ENCODE data around the gene TRIM14.

The TRIM14 gene

GRCh38 chr9:98064623-98065392, 54.2 kb downstream of the TRIM14 start:
- POLR2A ChIA-PET, result no interaction called here
- CTCF ChIA-PET, result interaction anchor here (0.6 to 2.0 kb wide), 3 partner anchors 9 to 711 kb away, joined by 4 to 9 read pairs (median 4); no protein-coding TSS in a partner anchor
- Histone ChIP-seq H3K9me3 (ENCODE audit: control insufficient read depth, insufficient read depth, low read depth, low read length) (no peaks in the 10 kb centered on the region), H3K4me3 (ENCODE audit: low read depth, low read length) (no peak overlapping the region), H3K4me1 (ENCODE audit: control insufficient read depth, insufficient read depth, low read length) (no peaks in the 10 kb centered on the region), H3K27ac (ENCODE audit: extremely low read depth, low read depth, low read length) (no peak overlapping the region), H3K36me3 (ENCODE audit: control insufficient read depth in 2 of 2, insufficient read depth in 1 of 2, low read length in 2 of 2) (peaks cover 3 to 67% of the 10 kb centered on the region in 2 experiments)
- peak; percentile 14; the same call in 1 of the 2 replicates for TF ChIP-seq ZIC2 (tag by site-specific recombination; IDR thresholded peaks at IDR 0.05)
- TF ChIP-seq ZNF692 (tag by site-specific recombination; IDR thresholded peaks at IDR 0.05), result no peak

GRCh38 chr9:98062161-98062560, 56.9 kb downstream of the TRIM14 start:
- peaks cover 3 to 53% of the 10 kb centered on the region in 2 experiments for H3K36me3 ChIP-seq (ENCODE audit: control insufficient read depth in 2 of 2, insufficient read depth in 1 of 2, low read length in 2 of 2)
- no peaks in the 10 kb centered on the region for H3K9me3 ChIP-seq (ENCODE audit: control insufficient read depth, insufficient read depth, low read depth, low read length)
- POLR2A ChIA-PET, result interaction anchor here (0.6 kb wide), 1 partner anchor 1617 kb away, joined by 3 read pairs; no protein-coding TSS in a partner anchor

GRCh38 chr9:98057138-98057799, 61.8 kb downstream of the TRIM14 start:
- Histone ChIP-seq H3K36me3 (ENCODE audit: control insufficient read depth in 2 of 2, insufficient read depth in 1 of 2, low read length in 2 of 2) (peaks cover 0 to 13% of the 10 kb centered on the region in 2 experiments), H3K4me3 (ENCODE audit: low read depth, low read length) (peak overlapping the region; percentile 83), H3K27ac (ENCODE audit: extremely low read depth, low read depth, low read length) (peak overlapping the region; percentile 20; the same call in 1 of the 2 replicates), H3K4me1 (ENCODE audit: control insufficient read depth, insufficient read depth, low read length) (no peaks in the 10 kb centered on the region), H3K9me3 (ENCODE audit: control insufficient read depth, insufficient read depth, low read depth, low read length) (no peaks in the 10 kb centered on the region)
- TF ChIP-seq ZBTB20 (tag by site-specific recombination; IDR thresholded peaks at IDR 0.05) (peak; percentile 63; the same call in 1 of the 2 replicates), ZNF623 (tag by site-specific recombination; IDR thresholded peaks at IDR 0.05) (no peak), ZNF335 (tag by site-specific recombination; conservative IDR thresholded peaks at IDR 0.05) (peak; percentile 88), ZNF19 (tag by site-specific recombination; IDR thresholded peaks at IDR 0.05; ENCODE audit: low read depth) (no peak), ZNF280C (tag by site-specific recombination; IDR thresholded peaks at IDR 0.05) (no peak), GLIS2 (tag by site-specific recombination; IDR thresholded peaks at IDR 0.05) (no peak), BCL6B (tag by site-specific recombination; IDR thresholded peaks at IDR 0.05) (peak; percentile 85; the same call in 1 of the 2 replicates), ZNF48 (tag by site-specific recombination; IDR thresholded peaks at IDR 0.05) (no peak), ZNF266 (tag by site-specific recombination; IDR thresholded peaks at IDR 0.05; ENCODE audit: low read depth) (no peak), ZNF146 (tag by site-specific recombination; IDR thresholded peaks at IDR 0.05) (no peak), ZNF16 (tag by site-specific recombination; IDR thresholded peaks at IDR 0.05; ENCODE audit: low read depth) (peak; percentile 90), ZNF660 (tag by site-specific recombination; IDR thresholded peaks at IDR 0.05) (no peak), ZNF148 (tag by site-specific recombination; IDR thresholded peaks at IDR 0.05; ENCODE audit: borderline replicate concordance) (no peak), GLI2 (tag by site-specific recombination; IDR thresholded peaks at IDR 0.05; ENCODE audit: borderline replicate concordance, low read depth) (no peak), ZNF561 (tag by site-specific recombination; IDR thresholded peaks at IDR 0.05; ENCODE audit: borderline replicate concordance) (0 out of 2 replicates have a peak, but pooled peaks have one; percentile 0), ZNF777 (tag by site-specific recombination; IDR thresholded peaks at IDR 0.05; ENCODE audit: borderline replicate concordance) (no peak), ZNF433 (tag by site-specific recombination; IDR thresholded peaks at IDR 0.05; ENCODE audit: low read depth) (no peak), ZNF341 (tag by site-specific recombination; IDR thresholded peaks at IDR 0.05; ENCODE audit: low read depth) (no peak), ZNF366 (tag by site-specific recombination; conservative IDR thresholded peaks at IDR 0.05) (no peak)
- ChIA-PET POLR2A (interaction anchor here (0.7 to 3.7 kb wide), 18 partner anchors 9 to 360 kb away, joined by 3 to 41 read pairs (median 6); partner anchors contain the start of genes ANP32B, TBC1D2, TRMO and XPA), CTCF (interaction anchor here (0.7 to 1.8 kb wide), 4 partner anchors 13 to 196 kb away, joined by 3 to 16 read pairs (median 5); no protein-coding TSS in a partner anchor)

More at GRCh38 chr9:98062161-98062560, 56.9 kb downstream of the TRIM14 start:
- Histone ChIP-seq H3K4me3 (ENCODE audit: low read depth, low read length) (no peak overlapping the region), H3K4me1 (ENCODE audit: control insufficient read depth, insufficient read depth, low read length) (no peaks in the 10 kb centered on the region), H3K27ac (ENCODE audit: extremely low read depth, low read depth, low read length) (no peak overlapping the region)
- CTCF ChIA-PET, result interaction anchor here (0.7 to 3.1 kb wide), 2 partner anchors 12 to 240 kb away, joined by 3 to 21 read pairs; no protein-coding TSS in a partner anchor
- TF ChIP-seq OVOL3 (tag by site-specific recombination; IDR thresholded peaks at IDR 0.05), result no peak
